ENCODE results near the gene STX16.

DNA sequence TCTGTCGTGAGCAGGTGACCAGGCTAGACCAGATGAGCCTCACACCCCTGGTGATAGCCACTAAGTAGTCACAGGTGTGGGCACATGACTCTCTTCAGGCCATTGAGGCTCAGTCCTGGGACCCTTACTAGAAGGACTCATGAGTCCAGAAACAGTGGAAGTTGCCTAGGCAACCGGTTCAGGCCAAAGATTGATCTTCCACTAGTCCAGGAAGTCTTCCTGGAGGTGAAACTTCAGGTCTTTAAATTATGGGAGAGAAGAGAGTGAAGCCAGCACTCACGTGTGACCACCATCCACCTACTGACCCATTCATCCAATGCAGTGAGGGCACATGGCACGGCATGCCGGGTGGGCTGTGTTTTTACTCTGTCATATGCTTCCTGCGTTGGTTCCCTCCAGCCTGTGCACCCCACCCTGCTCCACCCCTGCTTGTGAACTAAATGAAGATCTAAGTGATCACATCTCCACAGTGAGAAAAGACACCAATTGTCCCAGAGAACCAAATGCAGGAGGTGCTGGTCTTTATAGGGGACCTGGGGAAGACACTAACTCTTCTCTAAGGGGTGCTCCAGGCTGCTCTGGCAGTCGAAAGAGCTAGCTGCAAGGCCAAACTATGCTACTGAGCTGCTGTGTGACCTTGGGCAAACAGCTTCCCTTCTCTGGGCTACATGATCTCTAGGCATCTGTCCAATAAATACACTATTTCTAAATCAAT is 12.5 kb upstream of the STX16 start:
- TF ChIP-seq, protein P1, sequence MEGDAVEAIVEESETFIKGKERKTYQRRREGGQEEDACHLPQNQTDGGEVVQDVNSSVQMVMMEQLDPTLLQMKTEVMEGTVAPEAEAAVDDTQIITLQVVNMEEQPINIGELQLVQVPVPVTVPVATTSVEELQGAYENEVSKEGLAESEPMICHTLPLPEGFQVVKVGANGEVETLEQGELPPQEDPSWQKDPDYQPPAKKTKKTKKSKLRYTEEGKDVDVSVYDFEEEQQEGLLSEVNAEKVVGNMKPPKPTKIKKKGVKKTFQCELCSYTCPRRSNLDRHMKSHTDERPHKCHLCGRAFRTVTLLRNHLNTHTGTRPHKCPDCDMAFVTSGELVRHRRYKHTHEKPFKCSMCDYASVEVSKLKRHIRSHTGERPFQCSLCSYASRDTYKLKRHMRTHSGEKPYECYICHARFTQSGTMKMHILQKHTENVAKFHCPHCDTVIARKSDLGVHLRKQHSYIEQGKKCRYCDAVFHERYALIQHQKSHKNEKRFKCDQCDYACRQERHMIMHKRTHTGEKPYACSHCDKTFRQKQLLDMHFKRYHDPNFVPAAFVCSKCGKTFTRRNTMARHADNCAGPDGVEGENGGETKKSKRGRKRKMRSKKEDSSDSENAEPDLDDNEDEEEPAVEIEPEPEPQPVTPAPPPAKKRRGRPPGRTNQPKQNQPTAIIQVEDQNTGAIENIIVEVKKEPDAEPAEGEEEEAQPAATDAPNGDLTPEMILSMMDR (IDR thresholded peaks at IDR 0.05), result no peak
- no peak for TF ChIP-seq POLR2A (IDR thresholded peaks at IDR 0.05)
